Neuronal stem cell (in vitro differentiated cells): Measurements from ENCODE around the gene CPXM1.

Source experiments
- DNase-seq: peaks from one replicate; pipeline ENCODE4 v3.0.0-alpha.2; 2013; ENCODE audit warnings: low spot score
- H2AFZ ChIP-seq: one replicate; pipeline ENCODE4 v1.6.1; 2013; ENCODE audit warnings: mild to moderate bottlenecking, low read length, inconsistent platforms
- H2AK5ac ChIP-seq: 2 replicates; pipeline ENCODE4 v1.6.1; 2013; ENCODE audit warnings: low read depth, mild to moderate bottlenecking, inconsistent platforms, low read length, moderate library complexity, mixed read lengths
- H2BK120ac ChIP-seq: 2 replicates; pipeline ENCODE4 v1.6.1; 2013; ENCODE audit warnings: low read depth, mild to moderate bottlenecking, inconsistent platforms, low read length, moderate library complexity, mixed read lengths
- H2BK12ac ChIP-seq: one replicate; pipeline ENCODE4 v1.6.1; 2013; ENCODE audit warnings: low read length, inconsistent platforms
- H2BK15ac ChIP-seq: 2 replicates; pipeline ENCODE4 v1.6.1; 2013; ENCODE audit warnings: mild to moderate bottlenecking, low read length, inconsistent platforms, mixed read lengths
- H2BK5ac ChIP-seq: one replicate; pipeline ENCODE4 v1.6.1; 2013; ENCODE audit warnings: inconsistent platforms, mild to moderate bottlenecking, low read length, moderate library complexity
- H3K14ac ChIP-seq: one replicate; pipeline ENCODE4 v1.6.1; 2013; ENCODE audit warnings: low read length, inconsistent platforms
- H3K18ac ChIP-seq: 2 replicates; pipeline ENCODE4 v1.6.1; 2013; ENCODE audit warnings: low read length, inconsistent platforms
- H3K23ac ChIP-seq: 2 replicates; pipeline ENCODE4 v1.6.1; 2013; ENCODE audit warnings: low read depth, mild to moderate bottlenecking, mixed read lengths, low read length, inconsistent platforms; ENCODE audit not compliant: poor library complexity
- H3K27ac ChIP-seq: replicated peaks from 3 replicates; pipeline ENCODE4 v1.5.1; 2013; ENCODE audit warnings: low read length, inconsistent platforms
- H3K27me3 ChIP-seq, 3 experiments: 2 replicates each; pipeline ENCODE4 v1.6.1; 2013; ENCODE audit warnings: low read length in 3 of 3, mild to moderate bottlenecking in 2 of 3, inconsistent platforms in 1 of 3, low read depth in 1 of 3, mixed read lengths in 1 of 3, moderate library complexity in 1 of 3; ENCODE audit not compliant: control insufficient read depth in 3 of 3, insufficient read depth in 3 of 3
- H3K36me3 ChIP-seq, 2 donors: replicated peaks in 1 of 2; 2 replicates each; pipeline ENCODE4 v1.6.1; 2013; ENCODE audit warnings: low read length in 2 of 2; ENCODE audit not compliant: control insufficient read depth in 2 of 2, insufficient read depth in 2 of 2
- H3K4ac ChIP-seq: 2 replicates; pipeline ENCODE4 v1.6.1; 2013; ENCODE audit warnings: inconsistent platforms, mild to moderate bottlenecking, low read length, moderate library complexity
- H3K4me1 ChIP-seq, 2 donors: 1 replicate in 1 of 2; 2 replicates in 1 of 2; pipeline ENCODE4 v1.6.1; 2013; ENCODE audit warnings: low read length in 2 of 2, low read depth in 1 of 2; ENCODE audit not compliant: control insufficient read depth in 2 of 2, insufficient read depth in 1 of 2
- H3K4me2 ChIP-seq: one replicate; pipeline ENCODE4 v1.6.1; 2013; ENCODE audit warnings: mild to moderate bottlenecking, low read length, inconsistent platforms; ENCODE audit not compliant: insufficient read depth, poor library complexity, severe bottlenecking
- H3K4me3 ChIP-seq, 2 donors: 2 replicates each; pipeline ENCODE4 v1.5.1; 2013; ENCODE audit warnings: low read length in 2 of 2, mild to moderate bottlenecking in 2 of 2, inconsistent platforms in 1 of 2, moderate library complexity in 1 of 2
- H3K79me1 ChIP-seq: one replicate; pipeline ENCODE4 v1.6.1; 2013; ENCODE audit warnings: low read depth, mild to moderate bottlenecking, inconsistent platforms, low read length, moderate library complexity
- H3K9ac ChIP-seq: one replicate; pipeline ENCODE4 v1.6.1; 2013; ENCODE audit warnings: mild to moderate bottlenecking, low read depth, low read length, inconsistent platforms; ENCODE audit not compliant: poor library complexity
- H3K9me3 ChIP-seq, 2 donors: replicated peaks in 1 of 2; 2 replicates each; pipeline versions ENCODE3 to v1.6.1; 2013; ENCODE audit warnings: low read length in 2 of 2, mild to moderate bottlenecking in 2 of 2, inconsistent platforms in 1 of 2, low read depth in 1 of 2, mixed read lengths in 1 of 2, moderate library complexity in 1 of 2; ENCODE audit not compliant: control insufficient read depth in 2 of 2, insufficient read depth in 1 of 2
- H4K8ac ChIP-seq: one replicate; pipeline ENCODE4 v1.6.1; 2013; ENCODE audit warnings: low read depth, mild to moderate bottlenecking, inconsistent platforms, low read length, moderate library complexity
- H4K91ac ChIP-seq: one replicate; pipeline ENCODE4 v1.6.1; 2013; ENCODE audit warnings: low read length, low read depth, mild to moderate bottlenecking, inconsistent platforms; ENCODE audit not compliant: poor library complexity
- WGBS, 2 donors: extraction: QIAGEN DNeasy Blood & Tissue Kit; methylation state at CpG; one replicate each; pipeline ENCODE4 v1.1.7; 2013; ENCODE audit warnings: missing lambda C conversion rate in 2 of 2, mixed read lengths in 1 of 2; ENCODE audit not compliant: insufficient read length in 2 of 2, insufficient replicate concordance in 1 of 2; ENCODE audit errors: extremely low coverage in 2 of 2; 5-methylcytosine and 5-hydroxymethylcytosine counted together

The CPXM1 gene

GRCh38 chr20:2751878-2752566 lies 48.4 kb downstream of the CPXM1 start:
- peak overlapping the region; percentile 53 for H2AK5ac ChIP-seq
- no peak overlapping the region for H2BK5ac ChIP-seq
- H3K14ac ChIP-seq, result peak overlapping the region; percentile 26
- H4K8ac ChIP-seq, result no peak overlapping the region
- H3K27ac ChIP-seq, result no peak overlapping the region
- H3K9me3 ChIP-seq, result no peaks in the 10 kb centered on the region
- H2BK120ac ChIP-seq, result no peak overlapping the region
- H3K79me1 ChIP-seq, result no peaks in the 10 kb centered on the region
- H3K36me3 ChIP-seq, result no peaks in the 10 kb centered on the region
- H3K4me1 ChIP-seq, result peaks cover 4 to 7% of the 10 kb centered on the region in 2 donors
- no peak overlapping the region for H3K4ac ChIP-seq
- H3K4me2 ChIP-seq, result peak overlapping the region; percentile 97
- H3K4me3 ChIP-seq, result peak overlapping the region; percentile 40 to 75
- peaks cover 31 to 82% (median 74%) of the 10 kb centered on the region in 3 experiments for H3K27me3 ChIP-seq
- WGBS, 2 donors, result no CpG with 5 or more reads among the region's 93 CpGs
- H3K9ac ChIP-seq, result peak overlapping the region; percentile 63
- peak overlapping the region; percentile 77 for H3K18ac ChIP-seq
- H2AFZ ChIP-seq, result peak overlapping the region; percentile 91
- no peak overlapping the region for H2BK15ac ChIP-seq
- H2BK12ac ChIP-seq, result no peak overlapping the region
- no peak overlapping the region for H4K91ac ChIP-seq
- no peak for DNase-seq
- H3K23ac ChIP-seq, result peak overlapping the region; percentile 46

GRCh38 chr20:2751347-2751877 lies 49.0 kb downstream of the CPXM1 start:
- Histone ChIP-seq H4K91ac (no peak overlapping the region), H3K27ac (no peak overlapping the region), H3K9ac (no peak overlapping the region), H2AFZ (peak overlapping the region; percentile 91), H2BK12ac (no peak overlapping the region), H3K36me3 (no peaks in the 10 kb centered on the region), H2BK5ac (no peak overlapping the region), H3K4ac (no peak overlapping the region), H3K4me3 (no peak overlapping the region), H3K23ac (no peak overlapping the region), H3K4me1 (peaks cover 4 to 7% of the 10 kb centered on the region in 2 donors), H3K9me3 (no peaks in the 10 kb centered on the region), H3K4me2 (no peak overlapping the region), H2BK15ac (no peak overlapping the region), H3K18ac (no peak overlapping the region), H4K8ac (no peak overlapping the region), H2AK5ac (no peak overlapping the region), H3K79me1 (no peaks in the 10 kb centered on the region), H3K27me3 (peaks cover 31 to 87% (median 77%) of the 10 kb centered on the region in 3 experiments), H2BK120ac (no peak overlapping the region), H3K14ac (no peak overlapping the region)
- no peak for DNase-seq
- no CpG with 5 or more reads among the region's 26 CpGs for WGBS, 2 donors

DNA sequence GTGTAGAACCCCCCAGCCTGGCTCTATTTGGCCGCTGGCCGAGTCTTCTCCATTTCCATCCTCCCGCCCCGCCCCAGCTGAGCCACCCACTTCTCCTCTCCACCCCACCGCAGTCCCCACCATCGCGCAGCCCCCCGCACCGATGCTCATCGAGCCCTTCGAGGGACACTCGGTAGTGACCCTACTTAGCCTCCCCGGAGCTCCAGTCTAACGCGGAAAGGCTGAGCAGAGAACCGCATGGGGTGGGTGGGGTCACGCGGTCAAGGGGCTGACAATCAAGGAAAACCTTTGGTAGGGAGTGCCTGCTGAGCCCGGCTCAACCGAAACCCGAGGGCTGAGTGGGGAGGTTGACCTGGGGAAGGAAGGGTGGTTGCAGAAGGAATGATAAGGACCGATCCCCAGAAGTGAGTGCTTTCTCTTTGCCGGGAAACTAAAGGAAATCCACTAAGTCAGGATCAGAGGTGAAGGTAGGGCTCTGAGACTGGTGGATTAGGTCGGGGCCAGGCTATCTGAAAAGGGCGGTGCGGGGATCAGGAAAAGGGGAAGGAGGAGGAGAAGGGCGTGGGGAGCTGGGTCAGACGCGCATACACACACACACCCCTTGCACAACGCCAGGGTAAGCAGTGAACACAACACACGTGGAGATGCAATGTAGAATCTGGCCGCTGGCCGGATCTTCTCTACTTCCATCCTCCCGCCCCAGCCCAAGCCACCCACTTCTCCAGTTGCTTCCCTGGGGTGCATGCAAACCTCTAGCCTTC lies 49.8 kb downstream of the CPXM1 start:
- no CpG with 5 or more reads among the region's 34 CpGs for WGBS, 2 donors
- no peak overlapping the region for H3K9ac ChIP-seq
- no peaks in the 10 kb centered on the region for H3K36me3 ChIP-seq
- no peak overlapping the region for H2AK5ac ChIP-seq
- no peak overlapping the region for H3K14ac ChIP-seq
- H4K8ac ChIP-seq, result no peak overlapping the region
- H3K4me1 ChIP-seq, result peaks cover 4 to 5% of the 10 kb centered on the region in 2 donors
- H3K79me1 ChIP-seq, result no peaks in the 10 kb centered on the region
- H3K27me3 ChIP-seq, result peaks cover 31 to 94% (median 75%) of the 10 kb centered on the region in 3 experiments
- H2BK5ac ChIP-seq, result no peak overlapping the region
- H3K4me2 ChIP-seq, result no peak overlapping the region
- H3K4ac ChIP-seq, result no peak overlapping the region
- H3K23ac ChIP-seq, result no peak overlapping the region
- H2AFZ ChIP-seq, result no peak overlapping the region
- no peaks in the 10 kb centered on the region for H3K9me3 ChIP-seq
- H2BK120ac ChIP-seq, result no peak overlapping the region
- no peak overlapping the region for H3K27ac ChIP-seq
- H2BK15ac ChIP-seq, result no peak overlapping the region
- no peak overlapping the region for H4K91ac ChIP-seq
- no peak for DNase-seq
- H3K4me3 ChIP-seq, result no peak overlapping the region
- H3K18ac ChIP-seq, result no peak overlapping the region
- H2BK12ac ChIP-seq, result no peak overlapping the region

DNA sequence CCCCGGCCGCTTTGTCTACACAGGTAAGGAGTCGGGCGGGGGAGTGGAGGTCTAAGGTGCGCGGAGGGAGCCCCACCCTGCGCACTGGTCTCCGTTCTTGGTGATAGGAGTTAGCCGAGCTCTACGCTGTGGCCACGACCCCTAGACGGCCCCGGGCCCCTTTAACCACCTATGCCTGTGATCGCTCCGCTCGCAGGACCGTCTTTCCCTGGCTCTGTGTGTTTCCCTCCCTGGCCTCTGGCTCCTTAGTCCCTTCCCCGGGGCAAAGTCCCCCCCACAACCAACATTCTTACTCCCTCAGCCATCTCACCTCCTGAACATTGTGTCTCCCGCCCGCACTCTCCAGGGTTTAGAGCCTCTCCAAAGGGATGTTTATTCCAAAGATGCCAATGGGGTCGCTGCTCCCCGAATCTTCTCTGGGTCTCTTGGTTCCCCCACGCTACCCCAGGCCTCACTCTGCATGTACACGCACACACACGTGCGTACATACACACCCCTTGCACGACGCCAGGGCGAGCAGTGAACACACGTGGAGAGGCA lies 50.4 kb downstream of the CPXM1 start:
- Histone ChIP-seq H3K18ac (no peak overlapping the region), H3K9me3 (no peaks in the 10 kb centered on the region), H2BK15ac (no peak overlapping the region), H2BK12ac (no peak overlapping the region), H2AFZ (no peak overlapping the region), H3K9ac (no peak overlapping the region), H3K27me3 (peaks cover 31 to 98% (median 75%) of the 10 kb centered on the region in 3 experiments), H3K23ac (peak overlapping the region; percentile 44), H2BK120ac (no peak overlapping the region), H4K91ac (no peak overlapping the region), H3K4me3 (no peak overlapping the region), H3K27ac (no peak overlapping the region), H3K4me2 (no peak overlapping the region), H2BK5ac (no peak overlapping the region), H3K36me3 (no peaks in the 10 kb centered on the region), H4K8ac (no peak overlapping the region), H3K79me1 (no peaks in the 10 kb centered on the region), H3K4ac (no peak overlapping the region), H3K4me1 (peaks cover 4 to 5% of the 10 kb centered on the region in 2 donors), H2AK5ac (no peak overlapping the region), H3K14ac (no peak overlapping the region)
- no peak for DNase-seq
- WGBS, 2 donors, result no CpG with 5 or more reads among the region's 30 CpGs
